ENCODE data around the gene TSPAN11.
"Not testable (repeated sequence)": the region's sequence is repeated elsewhere in the genome, so short reads cannot be mapped to it uniquely, and the experiment has no call there.

GRCh38 chr12:31012567-31012891 lies 86.0 kb downstream of the TSPAN11 start:
- not testable (repeated sequence) for TF ChIP-seq POLR2AphosphoS5, POLR2A (IDR thresholded peaks at IDR 0.05; ENCODE audit: low read depth, low read length)
